HL-60 (cell line): ENCODE data around the gene FANCG.

ENCODE experiments used
- DNase-seq, 2 experiments: peaks; one replicate each; pipeline ENCODE4 v3.0.0-alpha.2; 2010 to 2020; ENCODE audit warnings: low read depth in 1 of 2, low spot score in 1 of 2
- H3K27ac ChIP-seq: fragments of 250-450 bp; sonication (Bioruptor Pico); replicated peaks from 2 replicates; pipeline ENCODE4 v1.5.1; 2020; ENCODE audit warnings: mild to moderate bottlenecking, moderate library complexity
- H3K27me3 ChIP-seq: fragments of 250-450 bp; sonication (Bioruptor Pico); 2 replicates; pipeline ENCODE4 v1.5.1; 2021; ENCODE audit warnings: mild to moderate bottlenecking, moderate library complexity; ENCODE audit not compliant: insufficient read depth, poor library complexity, severe bottlenecking
- H3K4me3 ChIP-seq: replicated peaks from 2 replicates; pipeline ENCODE4 v1.5.1; 2011; ENCODE audit warnings: mild to moderate bottlenecking, control low read depth, low read length; ENCODE audit not compliant: insufficient read depth
- GABPA ChIP-seq: IDR thresholded peaks from 2 replicates; pipeline ENCODE4 v1.6.1; 2012; ENCODE audit warnings: low read depth
- POLR2AphosphoS5 ChIP-seq: IDR thresholded peaks from 2 replicates; pipeline ENCODE4 v1.6.1; 2012; ENCODE audit warnings: low read depth
- REST ChIP-seq: IDR thresholded peaks from 2 replicates; pipeline ENCODE4 v1.6.1; 2012; ENCODE audit warnings: low read depth; ENCODE audit not compliant: insufficient replicate concordance
- SPI1 ChIP-seq: IDR thresholded peaks from 2 replicates; pipeline ENCODE4 v1.6.1; 2012; ENCODE audit warnings: low read depth, mild to moderate bottlenecking, borderline replicate concordance
- TF ChIP-seq, protein P1 (sequence below): IDR thresholded peaks from one replicate; pipeline ENCODE4 v1.5.1; 2011; ENCODE audit warnings: low read length, control low read depth, inconsistent platforms; ENCODE audit not compliant: insufficient read depth

FANCG gene

DNA sequence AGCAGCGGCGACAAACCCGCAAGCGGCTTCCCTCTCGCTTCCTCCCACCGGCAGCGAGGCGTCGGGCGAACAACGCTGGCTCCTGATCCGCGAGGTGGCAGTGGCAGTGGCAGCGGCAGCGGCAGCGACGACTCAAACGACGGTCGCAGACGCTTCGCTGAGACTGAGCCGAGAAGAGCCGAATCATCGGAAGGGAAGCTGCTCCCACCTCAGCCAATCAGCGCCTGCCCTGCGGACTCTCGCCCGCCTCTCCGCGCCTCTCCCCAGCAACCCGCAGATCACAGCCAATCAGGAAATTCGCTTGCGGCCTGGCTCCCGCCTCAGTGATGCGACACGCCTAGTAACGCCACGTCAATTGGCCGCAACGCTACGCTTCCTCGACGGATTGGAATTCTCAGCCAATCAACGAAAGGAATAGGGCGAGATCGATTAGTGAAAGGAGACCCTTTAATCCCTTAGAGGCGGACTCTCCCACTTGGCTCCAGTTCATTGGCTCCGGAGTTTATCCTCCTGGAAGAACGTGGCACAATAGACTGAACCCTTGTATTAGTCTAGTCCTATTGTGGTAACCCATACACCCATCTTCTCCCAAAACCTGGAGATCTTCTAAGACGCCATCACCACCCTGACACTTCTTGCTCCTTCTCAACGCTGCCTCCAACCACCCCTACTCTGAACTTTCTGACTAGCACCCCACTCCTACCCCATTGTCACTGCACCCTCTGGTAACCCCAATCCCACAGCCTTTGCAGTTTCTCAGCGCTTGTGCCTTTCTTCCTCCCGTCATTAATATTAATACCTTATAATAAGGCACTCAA lies 7.1 kb downstream of the FANCG start, which contains the start of gene VCP:
Gene VCP (minus strand): TSS at position 165 of the 818 bp plus-strand sequence. CDS start 272 bp downstream, outside the sequence.
- TF ChIP-seq SPI1 (no peak), REST (no peak), POLR2AphosphoS5 (peak; percentile 94)
- peak; percentile 94 to 99 for DNase-seq
- Histone ChIP-seq H3K27ac (peak within 1 kb of the TSS; percentile 95), H3K4me3 (peak within 1 kb of the TSS; percentile 84), H3K27me3 (no peaks in the 10 kb centered on the region)

DNA sequence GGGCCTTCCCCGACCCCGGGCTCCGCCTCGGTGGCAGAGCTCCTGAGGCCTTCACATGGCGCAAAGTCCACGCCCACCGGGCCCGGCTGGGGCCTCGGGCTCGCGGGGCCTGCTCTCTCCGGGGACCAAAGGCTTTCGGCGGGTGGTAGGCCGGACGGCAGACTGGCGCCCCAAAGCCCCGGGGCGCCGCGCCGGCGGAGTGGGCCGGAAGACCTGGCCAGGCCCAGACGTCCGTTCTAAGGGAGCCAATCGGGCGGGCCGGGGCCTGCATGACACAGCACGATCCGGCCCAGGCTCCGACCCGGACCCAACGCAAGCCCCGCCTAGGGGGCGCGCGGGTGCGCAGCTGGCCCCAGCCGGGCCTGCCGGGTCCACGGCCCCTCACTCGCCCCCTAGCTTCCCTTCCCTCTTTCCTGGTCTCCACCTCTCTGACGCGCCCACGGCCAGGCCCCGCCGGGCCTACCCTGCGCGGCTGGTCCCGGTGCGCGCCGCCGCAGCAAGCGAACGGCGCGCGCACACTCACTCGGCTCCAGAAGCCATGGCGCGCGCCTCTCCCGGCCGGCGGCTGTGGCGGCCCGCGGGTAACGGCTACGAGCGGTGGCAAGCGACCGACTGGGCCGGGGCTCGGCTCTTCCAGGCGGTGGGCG lies 7.8 kb downstream of the FANCG start:
- Histone ChIP-seq H3K27me3 (no peaks in the 10 kb centered on the region), H3K27ac (peak overlapping the region; percentile 95), H3K4me3 (peak overlapping the region; percentile 84)
- DNase-seq, result peak; percentile 66 to 80
- TF ChIP-seq GABPA (no peak), POLR2AphosphoS5 (no peak), REST (no peak), SPI1 (no peak)
- TF ChIP-seq, protein P1, sequence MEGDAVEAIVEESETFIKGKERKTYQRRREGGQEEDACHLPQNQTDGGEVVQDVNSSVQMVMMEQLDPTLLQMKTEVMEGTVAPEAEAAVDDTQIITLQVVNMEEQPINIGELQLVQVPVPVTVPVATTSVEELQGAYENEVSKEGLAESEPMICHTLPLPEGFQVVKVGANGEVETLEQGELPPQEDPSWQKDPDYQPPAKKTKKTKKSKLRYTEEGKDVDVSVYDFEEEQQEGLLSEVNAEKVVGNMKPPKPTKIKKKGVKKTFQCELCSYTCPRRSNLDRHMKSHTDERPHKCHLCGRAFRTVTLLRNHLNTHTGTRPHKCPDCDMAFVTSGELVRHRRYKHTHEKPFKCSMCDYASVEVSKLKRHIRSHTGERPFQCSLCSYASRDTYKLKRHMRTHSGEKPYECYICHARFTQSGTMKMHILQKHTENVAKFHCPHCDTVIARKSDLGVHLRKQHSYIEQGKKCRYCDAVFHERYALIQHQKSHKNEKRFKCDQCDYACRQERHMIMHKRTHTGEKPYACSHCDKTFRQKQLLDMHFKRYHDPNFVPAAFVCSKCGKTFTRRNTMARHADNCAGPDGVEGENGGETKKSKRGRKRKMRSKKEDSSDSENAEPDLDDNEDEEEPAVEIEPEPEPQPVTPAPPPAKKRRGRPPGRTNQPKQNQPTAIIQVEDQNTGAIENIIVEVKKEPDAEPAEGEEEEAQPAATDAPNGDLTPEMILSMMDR, result peak; percentile 6

GRCh38 chr9:35070823-35071813 lies 8.6 kb downstream of the FANCG start:
- peak overlapping the region; percentile 95 for H3K27ac ChIP-seq
- peak overlapping the region; percentile 84 for H3K4me3 ChIP-seq
- no peaks in the 10 kb centered on the region for H3K27me3 ChIP-seq
- no peak for TF ChIP-seq GABPA
- TF ChIP-seq REST, result no peak
- TF ChIP-seq POLR2AphosphoS5, result no peak
- TF ChIP-seq, protein P1, result no peak
- no peak for TF ChIP-seq SPI1
- DNase-seq, result peak in 1 of 2 experiments; percentile 13
